ENCODE measurements around the gene LMO1.

Gene LMO1

DNA sequence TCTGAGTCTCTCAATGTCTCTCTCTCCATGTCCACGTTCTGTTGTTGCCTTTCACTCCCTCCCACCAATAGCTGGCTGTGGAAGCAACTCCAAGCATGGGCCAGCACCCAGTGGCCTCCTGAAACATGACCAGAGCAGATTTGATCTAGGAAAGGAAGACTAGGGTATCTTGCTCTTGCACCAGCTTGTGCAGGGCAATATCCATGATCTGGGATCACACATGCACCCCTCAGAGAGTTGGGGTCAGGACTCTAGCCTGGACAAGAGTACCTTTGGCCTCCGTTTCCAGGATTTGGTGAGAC lies 60.3 kb downstream of the LMO1 start:
- DNase-seq: no peak

GRCh38 chr11:8202516-8203413 lies 60.9 kb downstream of the LMO1 start:
- no peak for DNase-seq

DNA sequence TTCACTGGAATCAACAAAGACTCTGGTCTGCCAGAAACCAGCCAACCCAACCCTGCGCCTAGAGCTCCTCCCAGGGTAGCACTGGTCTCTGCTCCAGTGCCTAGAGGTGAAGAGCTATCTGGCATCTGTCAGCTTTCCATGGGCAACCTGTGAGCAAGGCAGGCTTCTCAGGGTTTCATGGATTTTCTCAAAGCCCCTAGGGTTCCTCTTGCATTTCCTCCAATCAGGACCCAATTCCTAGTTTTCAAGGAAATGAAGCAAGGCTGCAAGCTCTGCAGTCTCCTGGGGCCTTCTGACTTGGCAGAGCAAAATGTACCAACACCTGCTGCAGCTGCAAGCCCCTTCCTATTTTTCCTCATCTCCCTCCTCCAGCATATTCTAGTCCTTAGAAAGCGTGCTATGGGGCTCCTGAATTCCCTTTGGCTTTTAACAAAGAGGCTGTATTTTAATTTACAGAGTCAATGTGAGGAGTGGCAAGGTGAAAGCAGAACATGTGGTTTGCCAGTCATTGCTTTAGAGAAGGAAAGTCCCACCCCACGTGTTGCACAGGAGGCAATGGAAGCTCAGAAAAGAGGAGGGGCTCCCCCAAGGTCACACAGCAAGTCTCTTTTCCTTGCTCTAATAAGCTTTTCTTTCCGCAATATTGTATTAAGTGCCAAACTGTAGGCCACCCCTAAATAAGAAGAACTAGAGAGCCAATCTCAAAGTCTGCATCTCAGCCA lies 61.9 kb downstream of the LMO1 start:
- DNase-seq: no peak

GRCh38 chr11:8199676-8200075 lies 64.0 kb downstream of the LMO1 start:
- no peak for DNase-seq

GRCh38 chr11:8196749-8197148 lies 66.9 kb downstream of the LMO1 start:
- DNase-seq: no peak

- DNase-seq: no peak
These were observed 68.7 kb downstream of the LMO1 start for GRCh38 chr11:8194956-8195355.

DNA sequence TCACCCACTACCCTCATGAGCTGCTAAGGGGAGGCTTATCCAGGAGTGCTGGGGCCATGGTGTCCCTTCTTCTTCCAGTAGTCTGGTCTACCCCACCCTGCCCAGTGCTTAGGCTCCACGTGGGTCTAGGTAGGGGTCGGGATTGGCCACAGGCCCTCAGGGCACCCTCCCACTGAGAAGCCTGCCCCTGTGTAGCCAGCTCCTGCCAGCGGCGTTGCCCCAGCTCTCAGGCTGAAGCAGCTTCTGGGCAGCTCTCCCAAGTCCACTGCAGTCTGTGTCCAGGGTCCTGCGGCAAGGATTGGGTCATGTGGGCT lies 70.8 kb downstream of the LMO1 start:
- DNase-seq: no peak

- peak; percentile 59 for DNase-seq
These were observed 71.4 kb downstream of the LMO1 start for GRCh38 chr11:8192016-8192895.

GRCh38 chr11:8190431-8190830 lies 73.2 kb downstream of the LMO1 start:
- no peak for DNase-seq

DNA sequence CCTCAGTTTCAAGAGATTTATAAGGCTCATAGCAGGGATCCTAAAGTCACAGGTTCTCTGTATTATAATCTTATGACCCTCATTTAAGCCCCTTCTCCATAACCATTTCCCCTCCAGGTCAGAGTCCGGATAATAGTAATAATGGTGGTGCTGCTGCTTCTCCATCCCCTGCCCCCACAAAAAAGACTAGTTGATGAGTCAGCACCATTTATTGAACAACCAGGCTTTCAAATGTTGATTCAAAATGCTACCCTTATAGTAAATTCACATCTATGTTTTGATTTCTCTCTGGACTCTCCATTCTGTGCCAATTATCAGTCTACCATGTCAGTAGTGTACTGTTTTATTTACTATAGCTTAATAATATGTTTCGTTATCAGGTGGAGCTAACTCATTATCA lies 77.2 kb downstream of the LMO1 start:
- no peak for DNase-seq

DNA sequence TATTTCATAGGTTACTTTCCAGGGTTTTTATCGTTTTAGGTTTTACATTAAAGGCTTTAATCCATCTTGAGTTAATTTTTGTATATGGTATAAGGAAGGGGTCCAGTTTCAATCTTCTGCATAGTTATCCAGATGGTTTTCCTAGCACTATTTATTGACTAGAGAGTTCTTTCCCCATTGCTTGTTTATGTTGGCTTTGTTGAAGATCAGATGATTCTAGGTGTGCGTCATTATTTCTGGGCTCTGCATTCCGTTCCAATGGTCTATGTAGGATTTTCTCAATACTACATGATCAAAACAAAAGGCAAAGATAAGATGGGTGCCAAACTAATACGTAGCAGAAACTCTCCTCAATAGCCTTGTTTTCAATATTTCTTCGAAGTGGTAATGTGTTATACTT lies 80.6 kb downstream of the LMO1 start:
- no peak for DNase-seq

DNA sequence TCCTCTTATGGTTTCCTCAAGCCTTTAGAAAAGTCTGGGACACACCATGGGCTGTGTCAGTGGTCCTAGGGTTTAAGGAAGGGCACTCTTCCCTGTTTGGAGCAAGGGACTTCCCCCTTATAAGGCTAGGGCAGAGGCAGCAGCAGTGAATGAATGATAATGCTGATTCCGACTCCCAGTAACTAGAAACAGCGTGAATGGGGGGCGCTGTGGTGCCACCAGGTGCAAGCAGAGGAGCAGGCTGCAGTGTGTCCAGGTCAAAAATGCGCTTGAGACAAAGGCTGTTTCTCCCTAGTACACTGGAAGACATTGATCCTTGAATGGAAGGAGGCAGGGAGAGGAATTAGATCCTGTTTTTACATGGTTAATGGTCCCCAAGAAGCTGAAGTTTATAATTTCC lies 83.2 kb downstream of the LMO1 start:
- no peak for DNase-seq

- no peak for DNase-seq
These were observed 85.4 kb downstream of the LMO1 start for GRCh38 chr11:8178297-8178696.

DNA sequence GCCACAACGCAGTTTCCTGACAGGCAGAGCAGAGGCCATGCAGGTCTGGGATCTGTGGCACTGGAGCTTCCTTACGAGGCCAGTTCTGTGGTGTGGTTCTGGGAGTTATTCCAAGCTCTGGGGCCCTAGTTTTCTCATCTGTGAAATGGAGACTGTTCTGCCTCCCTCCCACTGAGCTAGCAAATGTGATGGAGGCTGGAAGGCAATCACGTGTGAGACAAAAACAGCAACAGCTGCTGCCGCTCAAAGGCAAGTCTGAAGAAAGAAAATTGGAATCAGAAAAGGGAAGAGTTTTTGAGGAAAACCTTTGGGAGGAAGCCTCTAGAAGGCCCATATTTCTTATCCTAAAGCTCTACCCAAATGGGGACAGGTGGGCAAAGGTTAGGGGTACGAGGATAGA lies 86.5 kb downstream of the LMO1 start:
- no peak for DNase-seq

All from fibroblast of skin of abdomen (primary cell).